ENCODE data around the gene PDCD4.

DNA sequence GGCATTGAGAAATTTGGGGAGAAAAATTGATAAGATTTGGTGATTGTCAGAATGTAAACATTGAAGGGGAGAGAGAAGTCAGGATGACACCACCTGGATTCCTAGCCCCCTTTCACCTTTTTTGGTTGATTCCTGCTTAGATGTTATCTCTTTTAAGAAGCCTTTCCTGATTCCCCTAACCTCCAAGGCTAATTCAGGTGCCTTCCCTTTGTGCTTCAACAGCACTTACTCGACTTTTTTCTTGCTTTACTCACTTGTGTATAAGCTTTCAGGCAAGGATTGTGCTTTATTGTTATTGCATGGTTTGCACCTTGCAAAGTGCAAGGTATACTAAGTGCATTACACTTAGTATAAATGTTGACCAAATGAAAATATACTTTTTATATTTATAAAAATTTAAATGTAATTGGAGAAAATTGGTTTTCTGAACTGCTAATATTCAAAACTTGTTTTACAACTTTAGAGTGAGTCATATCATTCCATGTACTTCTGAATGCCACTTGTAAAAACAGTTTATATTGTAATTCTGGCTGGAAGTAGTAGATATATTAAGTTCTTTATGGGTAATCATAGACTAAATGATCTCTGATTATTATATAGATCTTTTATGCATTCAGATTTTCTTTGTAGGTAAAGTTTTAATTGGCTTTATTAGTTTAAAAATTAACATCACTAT is 60.9 kb downstream of the PDCD4 start:
- TF ChIP-seq CTCF (IDR thresholded peaks at IDR 0.05), result no peak
- no peak for TF ChIP-seq ZFX (IDR thresholded peaks at IDR 0.05; ENCODE audit: borderline replicate concordance)

Measured in 22Rv1 (cell line).